Mammary epithelial cell (primary cell): Measurements from ENCODE around the gene ATP10A.

Source experiments
- EZH2 ChIP-seq: IDR thresholded peaks from 2 replicates; pipeline ENCODE4 v1.6.1; 2012; ENCODE audit warnings: low read length, inconsistent platforms, borderline replicate concordance
- TF ChIP-seq, protein P1 (sequence below), 2 donors: IDR thresholded peaks in 1 of 2; conservative IDR thresholded peaks in 1 of 2; 2 replicates each; pipeline ENCODE4 v1.5.1; 2011 to 2012; ENCODE audit warnings: inconsistent platforms in 2 of 2, low read length in 2 of 2, mild to moderate bottlenecking in 2 of 2, control low read depth in 1 of 2, low read depth in 1 of 2; ENCODE audit not compliant: insufficient read depth in 1 of 2; ENCODE audit errors: extremely low read depth in 1 of 2

DNA sequence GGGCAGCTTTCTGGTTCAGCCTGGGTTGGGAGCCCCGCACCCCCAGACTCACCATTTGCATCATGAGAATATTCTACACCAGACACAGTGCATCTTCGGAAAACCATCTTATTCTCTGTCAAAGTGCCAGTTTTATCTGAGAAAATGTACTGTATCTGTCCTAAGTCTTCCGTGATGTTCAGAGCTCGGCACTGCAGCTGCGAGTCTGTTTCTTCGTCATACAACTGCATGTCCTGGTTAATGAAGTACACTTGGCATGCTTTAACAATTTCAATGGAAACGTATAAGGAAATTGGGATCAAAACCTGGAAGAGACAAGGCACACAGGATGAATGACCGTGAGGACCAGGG is 141.5 kb downstream of the ATP10A start:
- TF ChIP-seq, protein P1, sequence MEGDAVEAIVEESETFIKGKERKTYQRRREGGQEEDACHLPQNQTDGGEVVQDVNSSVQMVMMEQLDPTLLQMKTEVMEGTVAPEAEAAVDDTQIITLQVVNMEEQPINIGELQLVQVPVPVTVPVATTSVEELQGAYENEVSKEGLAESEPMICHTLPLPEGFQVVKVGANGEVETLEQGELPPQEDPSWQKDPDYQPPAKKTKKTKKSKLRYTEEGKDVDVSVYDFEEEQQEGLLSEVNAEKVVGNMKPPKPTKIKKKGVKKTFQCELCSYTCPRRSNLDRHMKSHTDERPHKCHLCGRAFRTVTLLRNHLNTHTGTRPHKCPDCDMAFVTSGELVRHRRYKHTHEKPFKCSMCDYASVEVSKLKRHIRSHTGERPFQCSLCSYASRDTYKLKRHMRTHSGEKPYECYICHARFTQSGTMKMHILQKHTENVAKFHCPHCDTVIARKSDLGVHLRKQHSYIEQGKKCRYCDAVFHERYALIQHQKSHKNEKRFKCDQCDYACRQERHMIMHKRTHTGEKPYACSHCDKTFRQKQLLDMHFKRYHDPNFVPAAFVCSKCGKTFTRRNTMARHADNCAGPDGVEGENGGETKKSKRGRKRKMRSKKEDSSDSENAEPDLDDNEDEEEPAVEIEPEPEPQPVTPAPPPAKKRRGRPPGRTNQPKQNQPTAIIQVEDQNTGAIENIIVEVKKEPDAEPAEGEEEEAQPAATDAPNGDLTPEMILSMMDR (conservative IDR thresholded peaks at IDR 0.05 in 1 of 2, IDR thresholded peaks at IDR 0.05 in 1 of 2; ENCODE audit: extremely low read depth in 1 of 2, insufficient read depth in 1 of 2, low read depth in 1 of 2, low read length in 2 of 2) = no peak
- no peak for TF ChIP-seq EZH2
